22Rv1 (cell line): ENCODE results near the gene SORL1.
"Not testable (repeated sequence)": the region's sequence is repeated elsewhere in the genome, so short reads cannot be mapped to it uniquely, and the experiment has no call there.

ENCODE experiments used
- CTCF ChIP-seq: fragments of 450-650 bp; IDR thresholded peaks from 2 replicates; pipeline ENCODE4 v1.5.1; 2017; ENCODE audit warnings: mild to moderate bottlenecking
- ZFX ChIP-seq: fragments of 450-650 bp; IDR thresholded peaks from 2 replicates; pipeline ENCODE4 v1.6.1; 2017; ENCODE audit warnings: antibody characterized with exemption, borderline replicate concordance

- not testable (repeated sequence) for TF ChIP-seq CTCF, ZFX
Measured at GRCh38 chr11:121410041-121410440, 42.1 kb upstream of the SORL1 start.
